ENCODE data around the gene MLF1.

GRCh38 chr3:158574646-158575045 is 3.7 kb downstream of the MLF1 start:
- TF ChIP-seq POLR2A (IDR thresholded peaks at IDR 0.05) (no peak), CTCF (IDR thresholded peaks at IDR 0.05) (no peak)
